Adrenal gland (tissue), 12 donors: ENCODE measurements around the gene ARHGAP21. TPM values are rescaled to one million over a fixed set of nuclear protein-coding genes. Genes with fewer than 3 reads are reported as not detected.

ENCODE experiments used
- DNase-seq, 7 donors: peaks; one replicate each; pipeline ENCODE4 v3.0.0-alpha.2; 2019 to 2020
- H3K27ac ChIP-seq, 5 donors: fragments of 200-600 bp; sonication (generic) in 4 of 5; 1 replicate in 3 of 5; 2 replicates in 2 of 5; pipeline versions ENCODE4 v1.5.1 to v1.8.0; 2016 to 2020; ENCODE audit warnings: mild to moderate bottlenecking in 1 of 5
- H3K27me3 ChIP-seq: fragments of 200-600 bp; 2 replicates; pipeline ENCODE4 v1.8.0; 2021
- H3K36me3 ChIP-seq, 2 donors: fragments of 200-600 bp; replicated peaks in 1 of 2; 1 replicate in 1 of 2; 2 replicates in 1 of 2; pipeline versions ENCODE4 v1.5.1 to v1.8.0; 2018 to 2022
- H3K4me1 ChIP-seq, 2 donors: fragments of 200-600 bp; replicated peaks in 1 of 2; 1 replicate in 1 of 2; 2 replicates in 1 of 2; pipeline versions ENCODE4 v1.5.1 to v1.8.0; 2018 to 2021
- H3K4me3 ChIP-seq, 4 donors: fragments of 200-600 bp; sonication (generic) in 3 of 4; one replicate each; pipeline ENCODE4 v1.5.1; 2016 to 2018
- H3K9me3 ChIP-seq, 3 donors: fragments of 200-600 bp; sonication (generic) in 1 of 3; replicated peaks in 1 of 3; 1 replicate in 2 of 3; 2 replicates in 1 of 3; pipeline versions ENCODE4 v1.5.1 to v1.8.0; 2016 to 2021
- CTCF ChIP-seq, 6 experiments: fragments of 450-650 bp in 4 of 6; fragments of 200-600 bp in 2 of 6; sonication (generic) in 1 of 6; IDR thresholded peaks; 1 replicate in 5 of 6; 2 replicates in 1 of 6; pipeline versions ENCODE4 v1.5.1 to v1.8.0; 2016 to 2021; ENCODE audit warnings: antibody characterized with exemption in 6 of 6, mild to moderate bottlenecking in 2 of 6, moderate library complexity in 1 of 6
- POLR2A ChIP-seq, 2 donors: fragments of 450-650 bp; IDR thresholded peaks; one replicate each; pipeline ENCODE4 v1.6.1; 2017; ENCODE audit warnings: antibody characterized with exemption in 2 of 2, mild to moderate bottlenecking in 2 of 2, moderate library complexity in 1 of 2
- WGBS, 4 donors: extraction: QIAGEN DNeasy Blood & Tissue Kit in 2 of 4; methylation state at CpG; one replicate each; pipeline versions ENCODE4 v1.1.5 to v1.1.7; 2013 to 2017; 5-methylcytosine and 5-hydroxymethylcytosine counted together
- intact Hi-C, 2 donors: fragments of 100-400 bp; cut with DNase I; formaldehyde crosslinking; loops; one replicate each; pipeline versions ENCODE4 v1.14.1 to v1.15.0; 2022 to 2023
- polyA plus RNA-seq, 3 donors: library from polyadenylated mRNA; stranded (reverse); fragments of 200-250 nt in 2 of 3; fragments of 350-450 nt in 1 of 3; fragmentation: Illumina TruSeq in 1 of 3; extraction: RNeasy Lipid Tissue Mini Kit (QIAGEN cat#74804) in 1 of 3; gene quantifications; one replicate each; pipeline ENCODE4 v1.2.3, GENCODE V29; 2013 to 2014
- total RNA-seq, 9 donors: library from RNA; depleted of rRNA in 4 of 9; stranded (reverse); fragments of >200 nt in 4 of 9; fragments of 120-200 nt in 1 of 9; fragmentation: NEBNext Ultra II Directional in 1 of 9; extraction: Animal tissue kit (Norgen Biotek cat#: 25700) in 1 of 9; gene quantifications; one replicate each; pipeline versions ENCODE4 v1.1.0 to v1.2.4, GENCODE V29; 2013 to 2023
- donor health status: healthy with polysubstance abuse.
- donor health status: Bipolar disorder and iron deficiency.
- donor health status: DM: yes; HTN: yes; CAD: no.
- donor health status: DM: no; HTN: no; CAD: no.
- donor health status: DM: no; HTN: no; CAD: no.
- donor health status: DM: yes; HTN: yes; CAD: no.

The ARHGAP21 gene
- total and polyA plus RNA-seq, 12 donors, result 45.2 to 160 (median 107) TPM

GRCh38 chr10:24690961-24691512, 32.6 kb downstream of the ARHGAP21 start:
- Histone ChIP-seq H3K4me3 (no peak overlapping the region), H3K36me3 (no peaks in the 10 kb centered on the region), H3K27me3 (no peaks in the 10 kb centered on the region), H3K4me1 (peaks cover 0 to 26% of the 10 kb centered on the region in 2 donors), H3K27ac (peak overlapping the region in 1 of 5 donors; percentile 41), H3K9me3 (no peaks in the 10 kb centered on the region)
- DNase-seq, result no peak
- intact Hi-C loops, result no loop called here
- 65 to 74% (median 72%) methylated on average over 4 of the region's 4 CpGs for WGBS, 4 donors
- TF ChIP-seq POLR2A (IDR thresholded peaks at IDR 0.05) (no peak), CTCF (IDR thresholded peaks at IDR 0.05) (no peak)

DNA sequence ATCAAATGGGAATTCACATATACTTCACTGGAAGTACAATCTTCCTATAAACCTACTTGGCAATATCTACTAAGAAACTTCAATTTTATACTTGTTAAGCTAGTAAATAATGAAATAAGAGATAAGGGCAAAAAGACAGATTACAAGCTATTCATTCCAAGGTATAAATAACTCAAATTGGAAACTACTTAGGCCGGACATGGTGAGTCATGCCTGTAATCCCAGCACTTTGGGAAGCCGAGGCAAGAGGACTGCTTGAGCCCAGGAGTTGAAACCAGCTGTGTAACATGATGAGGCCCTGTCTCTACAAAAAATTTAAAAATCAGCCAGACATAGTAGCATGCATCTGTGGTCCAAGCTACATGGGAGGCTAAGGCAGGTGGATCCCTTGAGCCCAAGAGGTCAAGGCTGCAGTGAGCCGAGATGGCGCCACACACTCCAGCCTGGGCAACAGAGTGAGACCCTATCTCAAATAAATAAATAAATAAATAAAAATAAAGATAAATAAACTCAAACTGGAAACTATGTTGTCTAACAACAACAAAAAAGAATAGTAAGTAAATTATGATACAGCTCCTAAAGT, 37.6 kb downstream of the ARHGAP21 start:
- intact Hi-C loops, result no loop called here

DNA sequence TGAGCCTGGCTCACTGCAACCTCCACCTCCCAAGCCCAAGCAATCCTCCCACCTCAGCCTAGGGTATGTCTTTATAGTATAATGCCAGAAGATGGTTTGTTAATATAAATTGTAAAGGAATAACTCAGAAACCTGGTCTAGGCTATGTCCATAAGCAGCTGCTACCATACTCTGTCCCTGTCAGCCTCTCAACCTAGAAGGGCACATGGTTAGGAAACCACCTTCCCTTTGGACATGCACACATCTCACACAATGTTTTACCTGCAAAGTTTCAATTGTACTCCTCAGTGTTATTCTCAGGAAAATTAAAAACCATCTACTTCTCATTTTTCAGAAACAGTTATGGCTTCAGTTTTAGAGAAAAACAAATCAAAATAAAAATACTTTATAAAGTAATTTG, 40.1 kb downstream of the ARHGAP21 start:
- Histone ChIP-seq H3K27me3 (no peaks in the 10 kb centered on the region), H3K4me1 (peaks cover 14 to 60% of the 10 kb centered on the region in 2 donors), H3K36me3 (no peaks in the 10 kb centered on the region), H3K27ac (no peak overlapping the region), H3K9me3 (no peaks in the 10 kb centered on the region), H3K4me3 (no peak overlapping the region)
- DNase-seq, result no peak
- intact Hi-C loops, result no loop called here
- TF ChIP-seq CTCF (IDR thresholded peaks at IDR 0.05), result no peak
- no peak for TF ChIP-seq POLR2A (IDR thresholded peaks at IDR 0.05)

More for the DNA sequence above, 37.6 kb downstream of the ARHGAP21 start:
- Histone ChIP-seq H3K27ac (peak overlapping the region in 1 of 5 donors; percentile 0), H3K4me1 (peaks cover 8 to 56% of the 10 kb centered on the region in 2 donors), H3K27me3 (no peaks in the 10 kb centered on the region), H3K36me3 (no peaks in the 10 kb centered on the region), H3K9me3 (no peaks in the 10 kb centered on the region), H3K4me3 (no peak overlapping the region)
- TF ChIP-seq POLR2A (IDR thresholded peaks at IDR 0.05) (no peak), CTCF (IDR thresholded peaks at IDR 0.05) (no peak)
- DNase-seq, result peak in 5 of 7 donors; percentile 33 to 56 (median 41)
- 41 to 55% (median 48%) methylated on average over 4 of the region's 4 CpGs for WGBS, 4 donors

DNA sequence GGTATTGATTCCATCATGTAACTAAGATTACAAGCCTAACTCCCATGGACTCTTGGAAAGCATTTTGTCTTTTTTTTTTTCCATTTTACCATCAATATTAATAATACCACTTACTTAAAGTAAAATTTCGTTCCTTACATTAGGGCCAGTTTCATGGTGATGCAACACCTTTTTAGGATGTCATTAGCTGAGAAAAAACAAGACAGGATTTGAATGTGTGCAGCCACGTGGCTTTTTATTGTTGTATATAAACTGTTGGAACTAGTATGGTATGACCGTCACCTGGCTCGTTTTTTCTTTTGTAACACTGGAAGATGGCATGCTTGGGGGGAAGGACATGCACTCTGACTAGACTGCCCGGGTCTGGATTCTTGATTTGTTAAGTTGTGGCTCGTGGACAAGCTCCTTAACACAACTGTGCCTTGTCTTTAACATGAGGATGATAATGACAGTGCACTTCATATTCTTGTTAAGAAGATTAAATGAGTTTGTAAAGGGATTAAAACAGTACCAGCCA, 42.1 kb downstream of the ARHGAP21 start:
- Histone ChIP-seq H3K4me1 (peaks cover 14 to 47% of the 10 kb centered on the region in 2 donors), H3K36me3 (no peaks in the 10 kb centered on the region), H3K4me3 (no peak overlapping the region), H3K9me3 (no peaks in the 10 kb centered on the region), H3K27me3 (no peaks in the 10 kb centered on the region), H3K27ac (peak overlapping the region in 2 of 5 donors; percentile 51 to 73)
- WGBS, 4 donors, result 55 to 71% (median 59%) methylated on average over 6 of the region's 6 CpGs
- no peak for DNase-seq
- TF ChIP-seq CTCF (IDR thresholded peaks at IDR 0.05), result no peak
- TF ChIP-seq POLR2A (IDR thresholded peaks at IDR 0.05), result no peak
- intact Hi-C loops, result no loop called here
